ENCODE measurements around the gene ZNF792. TPM values are rescaled to one million over a fixed set of nuclear protein-coding genes. Genes with fewer than 3 reads are reported as not detected.
A peak's percentile ranks its signal among the peaks of the same experiment; 100 is the strongest.

ZNF792 gene
- total and polyA plus RNA-seq, 2 of the 8 experiments (the other 6 are each of a cell fraction or from before 2014, with no cell fraction given), result 2.5 to 7.2 TPM

DNA sequence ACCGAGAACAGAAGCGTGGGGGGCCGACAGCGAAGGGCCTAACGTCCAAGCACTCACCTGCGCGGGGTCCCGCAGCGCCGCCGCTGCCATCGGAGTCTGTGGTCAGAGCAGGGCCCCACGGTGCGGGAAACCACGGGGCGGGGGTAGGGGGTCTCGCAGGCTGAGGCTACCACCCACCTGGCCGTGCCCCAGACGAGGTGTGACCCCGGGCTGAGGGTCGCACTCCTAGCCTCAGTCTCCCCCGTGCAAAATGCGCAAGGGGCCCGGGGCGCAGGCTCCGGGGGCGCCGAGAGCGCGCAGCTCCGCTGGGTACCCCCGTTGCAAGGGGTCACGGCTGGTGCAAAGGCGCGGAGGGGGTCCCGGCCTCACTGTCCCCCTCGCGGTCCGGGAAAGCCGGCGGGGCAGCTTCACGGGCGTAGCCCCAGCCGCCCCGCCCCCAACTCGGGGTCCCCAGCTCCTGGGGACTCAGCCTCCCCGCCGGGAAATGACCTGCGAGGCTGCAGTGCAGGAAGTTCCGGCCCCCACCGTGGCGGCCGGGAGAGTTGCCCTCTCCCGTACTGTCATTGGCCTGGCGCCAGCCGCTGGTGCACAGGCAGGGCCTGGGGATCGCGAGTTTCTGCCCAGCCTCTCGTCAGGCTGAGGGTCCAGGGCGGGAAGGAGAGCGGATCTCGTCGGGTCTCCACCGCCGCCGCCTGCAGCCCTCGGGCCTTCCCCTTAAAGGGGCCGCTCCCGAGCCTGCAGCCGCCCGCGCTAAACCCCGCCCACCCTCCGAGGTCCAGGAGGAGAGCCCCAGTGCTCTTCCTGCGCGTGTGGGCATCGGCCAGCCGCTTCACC is at the start of gene ZNF792 (continued):
- TF ChIP-seq TBP (IDR thresholded peaks at IDR 0.05; ENCODE audit: low read depth, low read length), result no peak
- TF ChIP-seq PHF8 (conservative IDR thresholded peaks at IDR 0.05; ENCODE audit: low read depth, low read length), result peak; percentile 50; the same call in 1 of the 2 replicates
- peak; percentile 86 for TF ChIP-seq ASH2L (IDR thresholded peaks at IDR 0.05; ENCODE audit: low read length)
- no peak for TF ChIP-seq BACH1 (IDR thresholded peaks at IDR 0.05; ENCODE audit: low read length)
- no peak for TF ChIP-seq KDM1A (IDR thresholded peaks at IDR 0.05; ENCODE audit: borderline replicate concordance, low read length)
- TF ChIP-seq TAF1 (IDR thresholded peaks at IDR 0.05; ENCODE audit: low read depth, low read length), result peak; percentile 38; the same call in 1 of the 2 replicates

All from H1 (cell line).